Panc1 (cell line): ENCODE measurements around the gene CNNM4.

Experiments used
- CTCF ChIP-seq: fragments of 450-650 bp; IDR thresholded peaks from 2 replicates; pipeline ENCODE4 v1.5.1; 2017; ENCODE audit warnings: mild to moderate bottlenecking
- POLR2AphosphoS5 ChIP-seq: IDR thresholded peaks from 2 replicates; pipeline ENCODE4 v1.6.1; 2012; ENCODE audit warnings: mild to moderate bottlenecking, low read depth, low read length, moderate library complexity
- TF ChIP-seq, protein P1 (sequence below), 2 experiments: IDR thresholded peaks; 2 replicates each; pipeline ENCODE4 v1.6.1; 2011 to 2012; ENCODE audit warnings: low read depth in 2 of 2, control low read depth in 1 of 2, low read length in 1 of 2, mild to moderate bottlenecking in 1 of 2, moderate library complexity in 1 of 2; ENCODE audit not compliant: insufficient read depth in 1 of 2

GRCh38 chr2:96860065-96861029, 99.6 kb downstream of the CNNM4 start:
- TF ChIP-seq, protein P1, sequence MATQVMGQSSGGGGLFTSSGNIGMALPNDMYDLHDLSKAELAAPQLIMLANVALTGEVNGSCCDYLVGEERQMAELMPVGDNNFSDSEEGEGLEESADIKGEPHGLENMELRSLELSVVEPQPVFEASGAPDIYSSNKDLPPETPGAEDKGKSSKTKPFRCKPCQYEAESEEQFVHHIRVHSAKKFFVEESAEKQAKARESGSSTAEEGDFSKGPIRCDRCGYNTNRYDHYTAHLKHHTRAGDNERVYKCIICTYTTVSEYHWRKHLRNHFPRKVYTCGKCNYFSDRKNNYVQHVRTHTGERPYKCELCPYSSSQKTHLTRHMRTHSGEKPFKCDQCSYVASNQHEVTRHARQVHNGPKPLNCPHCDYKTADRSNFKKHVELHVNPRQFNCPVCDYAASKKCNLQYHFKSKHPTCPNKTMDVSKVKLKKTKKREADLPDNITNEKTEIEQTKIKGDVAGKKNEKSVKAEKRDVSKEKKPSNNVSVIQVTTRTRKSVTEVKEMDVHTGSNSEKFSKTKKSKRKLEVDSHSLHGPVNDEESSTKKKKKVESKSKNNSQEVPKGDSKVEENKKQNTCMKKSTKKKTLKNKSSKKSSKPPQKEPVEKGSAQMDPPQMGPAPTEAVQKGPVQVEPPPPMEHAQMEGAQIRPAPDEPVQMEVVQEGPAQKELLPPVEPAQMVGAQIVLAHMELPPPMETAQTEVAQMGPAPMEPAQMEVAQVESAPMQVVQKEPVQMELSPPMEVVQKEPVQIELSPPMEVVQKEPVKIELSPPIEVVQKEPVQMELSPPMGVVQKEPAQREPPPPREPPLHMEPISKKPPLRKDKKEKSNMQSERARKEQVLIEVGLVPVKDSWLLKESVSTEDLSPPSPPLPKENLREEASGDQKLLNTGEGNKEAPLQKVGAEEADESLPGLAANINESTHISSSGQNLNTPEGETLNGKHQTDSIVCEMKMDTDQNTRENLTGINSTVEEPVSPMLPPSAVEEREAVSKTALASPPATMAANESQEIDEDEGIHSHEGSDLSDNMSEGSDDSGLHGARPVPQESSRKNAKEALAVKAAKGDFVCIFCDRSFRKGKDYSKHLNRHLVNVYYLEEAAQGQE (IDR thresholded peaks at IDR 0.05; ENCODE audit: insufficient read depth in 1 of 2, low read depth in 2 of 2, low read length in 1 of 2): no peak
- no peak for TF ChIP-seq CTCF
- TF ChIP-seq POLR2AphosphoS5: no peak; the same call in 1 of the 2 replicates
